GM18909 (cell line): ENCODE results near the gene LRP10.

Experiments used
- ATAC-seq: cut with Tn5 transposase; IDR thresholded peaks from one replicate; pipeline ENCODE4 v1.9.1; 2021; ENCODE audit warnings: mild to moderate bottlenecking; ENCODE audit not compliant: unreplicated experiment, poor library complexity

Gene LRP10

DNA sequence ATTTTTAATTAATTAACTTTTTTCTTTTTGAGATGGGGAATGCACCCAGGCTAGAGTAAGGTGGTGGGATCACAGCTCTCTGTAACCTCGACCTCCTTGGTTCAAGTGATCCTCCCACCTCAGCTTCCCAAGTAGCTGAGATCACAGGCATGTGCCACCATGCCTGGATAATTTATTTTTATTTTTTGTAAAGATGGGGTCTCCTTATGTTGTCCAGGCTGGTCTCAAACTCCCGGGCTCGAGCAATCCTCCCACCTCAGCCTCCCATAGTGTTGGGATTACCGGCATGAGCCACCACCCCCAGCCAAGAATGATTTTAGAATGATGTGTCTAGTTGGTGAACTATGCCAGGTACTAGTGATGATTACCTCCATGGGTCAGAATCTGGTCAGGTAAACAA is 6.6 kb upstream of the LRP10 start:
- ATAC-seq, result no peak

GRCh38 chr14:22865424-22866405 is 5.8 kb upstream of the LRP10 start:
- no peak for ATAC-seq

GRCh38 chr14:22866874-22867273 is 4.7 kb upstream of the LRP10 start:
- no peak for ATAC-seq

DNA sequence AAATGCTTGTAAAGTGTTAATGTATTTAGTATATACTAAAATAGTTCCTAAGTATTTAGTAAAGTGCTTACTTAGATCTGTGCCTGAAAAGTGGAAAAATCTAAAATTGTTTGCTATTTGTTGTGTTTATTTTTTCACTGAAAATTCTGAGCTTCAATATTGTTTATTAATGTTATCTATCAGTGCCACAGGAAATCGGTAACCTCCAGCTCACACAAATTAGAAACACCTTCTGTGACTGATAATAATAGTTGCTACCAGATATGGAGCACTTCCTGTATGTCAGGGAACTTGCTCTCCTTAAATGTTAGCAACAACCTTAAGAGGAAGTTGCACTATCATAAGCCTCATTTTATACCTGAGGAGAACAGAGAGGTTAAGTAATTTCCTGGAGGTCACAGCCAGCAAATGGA is 723 bp upstream of the LRP10 start:
- peak; percentile 41 for ATAC-seq

- peak; percentile 30 for ATAC-seq
These were observed 693 bp downstream of the LRP10 start for GRCh38 chr14:22872033-22872832.

DNA sequence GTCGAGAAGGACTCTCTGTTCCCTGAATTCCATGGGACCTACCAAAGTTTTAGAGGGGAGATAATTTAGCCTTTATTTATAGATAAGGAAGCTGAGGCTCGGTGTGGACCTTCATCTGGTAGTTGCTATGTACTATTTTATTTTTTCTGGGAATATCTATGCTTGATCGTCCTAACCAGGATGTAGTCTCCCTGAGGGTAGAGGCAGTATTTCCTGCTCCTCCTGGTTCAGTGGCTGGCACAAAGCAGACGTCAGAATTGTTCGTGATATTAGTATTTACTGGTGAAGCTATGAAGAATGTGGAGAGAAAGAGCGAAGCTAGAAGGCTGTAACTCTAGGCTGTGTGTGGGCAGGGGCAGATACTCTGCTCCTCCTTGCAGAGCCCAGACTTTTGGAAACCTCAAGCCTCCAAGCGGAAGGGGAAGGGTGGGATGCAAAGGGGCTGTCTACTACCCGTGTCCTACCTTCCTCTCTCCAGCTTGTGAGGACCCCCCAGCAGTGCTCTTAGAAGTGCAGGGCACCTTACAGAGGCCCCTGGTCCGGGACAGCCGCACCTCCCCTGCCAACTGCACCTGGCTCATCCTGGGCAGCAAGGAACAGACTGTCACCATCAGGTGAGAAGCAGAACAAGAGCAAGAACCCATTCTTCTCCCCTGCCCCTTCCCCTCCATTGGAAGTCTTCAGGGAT is 1.4 kb downstream of the LRP10 start:
- ATAC-seq, result no peak

DNA sequence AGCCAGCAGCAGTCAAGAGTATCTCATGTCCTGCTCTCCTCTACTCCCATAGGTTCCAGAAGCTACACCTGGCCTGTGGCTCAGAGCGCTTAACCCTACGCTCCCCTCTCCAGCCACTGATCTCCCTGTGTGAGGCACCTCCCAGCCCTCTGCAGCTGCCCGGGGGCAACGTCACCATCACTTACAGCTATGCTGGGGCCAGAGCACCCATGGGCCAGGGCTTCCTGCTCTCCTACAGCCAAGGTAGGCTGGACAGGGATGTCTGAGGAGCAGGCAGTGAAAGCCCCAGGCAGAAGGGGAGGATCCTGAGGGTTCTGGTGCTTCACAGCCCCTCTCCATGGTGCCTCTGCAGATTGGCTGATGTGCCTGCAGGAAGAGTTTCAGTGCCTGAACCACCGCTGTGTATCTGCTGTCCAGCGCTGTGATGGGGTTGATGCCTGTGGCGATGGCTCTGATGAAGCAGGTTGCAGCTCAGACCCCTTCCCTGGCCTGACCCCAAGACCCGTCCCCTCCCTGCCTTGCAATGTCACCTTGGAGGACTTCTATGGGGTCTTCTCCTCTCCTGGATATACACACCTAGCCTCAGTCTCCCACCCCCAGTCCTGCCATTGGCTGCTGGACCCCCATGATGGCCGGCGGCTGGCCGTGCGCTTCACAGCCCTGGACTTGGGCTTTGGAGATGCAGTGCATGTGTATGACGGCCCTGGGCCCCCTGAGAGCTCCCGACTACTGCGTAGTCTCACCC is 3.6 kb downstream of the LRP10 start:
- ATAC-seq, result no peak

GRCh38 chr14:22875748-22876319 is 4.3 kb downstream of the LRP10 start:
- ATAC-seq, result no peak

DNA sequence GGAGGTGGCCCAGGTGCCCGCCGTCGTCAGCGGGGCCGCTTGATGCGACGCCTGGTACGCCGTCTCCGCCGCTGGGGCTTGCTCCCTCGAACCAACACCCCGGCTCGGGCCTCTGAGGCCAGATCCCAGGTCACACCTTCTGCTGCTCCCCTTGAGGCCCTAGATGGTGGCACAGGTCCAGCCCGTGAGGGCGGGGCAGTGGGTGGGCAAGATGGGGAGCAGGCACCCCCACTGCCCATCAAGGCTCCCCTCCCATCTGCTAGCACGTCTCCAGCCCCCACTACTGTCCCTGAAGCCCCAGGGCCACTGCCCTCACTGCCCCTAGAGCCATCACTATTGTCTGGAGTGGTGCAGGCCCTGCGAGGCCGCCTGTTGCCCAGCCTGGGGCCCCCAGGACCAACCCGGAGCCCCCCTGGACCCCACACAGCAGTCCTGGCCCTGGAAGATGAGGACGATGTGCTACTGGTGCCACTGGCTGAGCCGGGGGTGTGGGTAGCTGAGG is 5.5 kb downstream of the LRP10 start:
- ATAC-seq, result no peak

GRCh38 chr14:22878271-22879246 is 7.0 kb downstream of the LRP10 start:
- no peak for ATAC-seq

- ATAC-seq, result no peak
These were observed 10.5 kb downstream of the LRP10 start for GRCh38 chr14:22882064-22882463.

- no peak for ATAC-seq
These were observed 11.1 kb downstream of the LRP10 start for GRCh38 chr14:22882529-22883172.

DNA sequence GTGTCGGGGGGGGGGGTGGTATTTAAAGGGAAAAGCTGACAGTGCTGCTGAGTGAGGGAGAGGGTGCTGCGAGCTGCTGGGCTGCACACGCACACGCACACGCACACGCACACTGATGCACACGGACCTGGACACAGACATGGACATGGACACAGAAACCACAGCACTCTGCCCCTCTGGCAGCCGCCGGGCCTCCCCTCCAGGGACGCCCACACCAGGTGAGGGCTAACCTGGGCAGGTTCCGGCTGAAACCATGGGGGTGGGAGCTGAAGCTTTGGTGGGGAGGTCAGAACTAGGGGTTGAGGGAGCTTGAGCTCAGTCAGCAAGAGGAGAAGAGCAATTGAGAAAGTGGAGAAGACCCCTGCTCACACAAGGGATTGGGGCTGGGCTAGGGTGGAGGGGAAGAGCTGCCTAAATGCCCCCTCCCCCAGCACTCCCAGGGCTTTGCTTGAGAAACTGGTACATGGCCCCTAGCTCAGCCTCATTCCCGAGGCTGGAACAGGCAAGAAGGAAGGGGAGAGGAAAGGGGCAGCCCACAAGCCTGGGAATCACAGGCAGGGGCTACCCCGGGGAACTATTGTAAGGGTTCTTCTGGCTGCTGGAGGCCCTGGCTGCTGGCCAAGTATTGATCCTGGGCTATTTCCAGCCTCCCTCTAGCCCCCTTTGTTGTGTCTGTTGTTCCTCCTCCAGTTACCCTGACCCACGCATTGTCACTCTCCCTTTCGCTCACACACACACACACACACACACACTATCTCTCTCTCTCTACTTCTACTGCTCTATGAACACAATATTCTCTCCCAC is 11.8 kb downstream of the LRP10 start, which contains the start of gene REM2:
Gene REM2, plus strand, starts transcription at position 50 of the 804 bp plus-strand sequence. Its CDS starts 66 bp downstream, at position 116.
- ATAC-seq, result no peak

- no peak for ATAC-seq
These were observed 12.7 kb downstream of the LRP10 start for GRCh38 chr14:22884076-22884737.

GRCh38 chr14:22884738-22885523 is 13.4 kb downstream of the LRP10 start:
- ATAC-seq, result no peak

GRCh38 chr14:22885975-22886374 is 14.4 kb downstream of the LRP10 start:
- ATAC-seq, result no peak
